ENCODE data around the gene MRPL22. TPM values are rescaled to one million over a fixed set of nuclear protein-coding genes. Genes with fewer than 3 reads are reported as not detected.
"Not testable (repeated sequence)": the region's sequence is repeated elsewhere in the genome, so short reads cannot be mapped to it uniquely, and the experiment has no call there.

The MRPL22 gene
- total and polyA plus RNA-seq, 4 donors = 26.9 to 88.0 (median 37.6) TPM

DNA sequence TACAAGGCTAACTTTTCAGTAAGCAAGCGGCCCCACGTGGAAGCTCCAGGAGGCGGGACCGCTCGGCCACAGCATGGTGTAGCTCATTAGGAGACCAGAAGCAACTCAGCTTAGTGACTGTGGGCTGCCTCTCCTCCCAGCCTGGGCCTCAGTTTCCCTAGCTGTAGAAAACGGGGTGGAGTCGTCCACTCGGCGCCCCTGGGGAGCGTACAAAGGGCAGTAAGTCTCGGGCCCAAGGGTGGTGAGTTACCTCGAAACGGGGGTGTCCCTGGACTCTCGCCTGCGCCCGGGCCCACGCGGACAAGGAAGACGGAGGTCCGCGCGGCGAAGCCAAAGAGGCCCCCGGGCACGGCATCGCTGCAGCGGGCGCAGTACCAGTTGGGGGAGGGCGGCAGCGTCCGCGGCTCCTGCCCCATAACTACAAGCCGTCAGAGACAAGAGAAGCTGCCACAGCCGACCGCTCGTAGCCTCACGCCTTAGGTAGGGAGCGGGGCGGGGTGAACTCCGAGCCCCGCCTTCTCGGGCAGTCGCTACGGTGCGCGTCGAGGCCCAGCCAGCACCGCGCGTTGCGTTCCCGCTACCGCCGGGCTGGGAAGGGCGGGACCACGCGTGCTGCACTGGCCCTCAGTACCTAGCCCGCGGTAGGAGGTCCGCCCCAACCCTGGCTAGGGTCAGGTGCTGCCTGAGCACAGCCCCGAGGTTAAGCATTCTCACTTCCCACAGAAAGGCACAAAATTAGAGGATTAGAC, 3.0 kb upstream of the MRPL22 start, which contains the start of gene GEMIN5:
Gene GEMIN5 (minus strand): TSS at position 494 of the 749 bp plus-strand sequence. CDS start 78 bp downstream, at position 416.
- H3K4me3 ChIP-seq = peak within 1 kb of the TSS; percentile 93
- peak within 1 kb of the TSS; percentile 51 to 78 for H3K9ac ChIP-seq (ENCODE audit: insufficient read depth in 1 of 2, low read length in 2 of 2)
- ATAC-seq (ENCODE audit: insufficient read depth, low FRiP score) (peak; percentile 95), DNase-seq (peak; percentile 86 to 93 (median 88))
- peaks cover 0 to 26% (median 6%) of the 10 kb centered on the region in 5 donors for H3K4me1 ChIP-seq (ENCODE audit: control insufficient read depth in 5 of 5, insufficient read depth in 5 of 5, low read length in 5 of 5)
- WGBS, 2 donors = 0 to 1% methylated on average over 61 of the region's 61 CpGs
- no peaks in the 10 kb centered on the region for H3K9me3 ChIP-seq (ENCODE audit: control insufficient read depth in 4 of 4, insufficient read depth in 3 of 4, low read length in 3 of 4)
- TF ChIP-seq, protein P1, sequence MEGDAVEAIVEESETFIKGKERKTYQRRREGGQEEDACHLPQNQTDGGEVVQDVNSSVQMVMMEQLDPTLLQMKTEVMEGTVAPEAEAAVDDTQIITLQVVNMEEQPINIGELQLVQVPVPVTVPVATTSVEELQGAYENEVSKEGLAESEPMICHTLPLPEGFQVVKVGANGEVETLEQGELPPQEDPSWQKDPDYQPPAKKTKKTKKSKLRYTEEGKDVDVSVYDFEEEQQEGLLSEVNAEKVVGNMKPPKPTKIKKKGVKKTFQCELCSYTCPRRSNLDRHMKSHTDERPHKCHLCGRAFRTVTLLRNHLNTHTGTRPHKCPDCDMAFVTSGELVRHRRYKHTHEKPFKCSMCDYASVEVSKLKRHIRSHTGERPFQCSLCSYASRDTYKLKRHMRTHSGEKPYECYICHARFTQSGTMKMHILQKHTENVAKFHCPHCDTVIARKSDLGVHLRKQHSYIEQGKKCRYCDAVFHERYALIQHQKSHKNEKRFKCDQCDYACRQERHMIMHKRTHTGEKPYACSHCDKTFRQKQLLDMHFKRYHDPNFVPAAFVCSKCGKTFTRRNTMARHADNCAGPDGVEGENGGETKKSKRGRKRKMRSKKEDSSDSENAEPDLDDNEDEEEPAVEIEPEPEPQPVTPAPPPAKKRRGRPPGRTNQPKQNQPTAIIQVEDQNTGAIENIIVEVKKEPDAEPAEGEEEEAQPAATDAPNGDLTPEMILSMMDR (IDR thresholded peaks at IDR 0.05; ENCODE audit: control extremely low read depth, extremely low read depth) = no peak
- peak within 1 kb of the TSS; percentile 66 to 75 for H3K27ac ChIP-seq (ENCODE audit: low read depth in 1 of 2, low read length in 1 of 2)
- no peaks in the 10 kb centered on the region for H3K27me3 ChIP-seq (ENCODE audit: control insufficient read depth in 3 of 3, insufficient read depth in 3 of 3, low read length in 2 of 3)
- peaks cover 0 to 9% (median 3%) of the 10 kb centered on the region in 4 donors for H3K36me3 ChIP-seq (ENCODE audit: control insufficient read depth in 4 of 4, insufficient read depth in 4 of 4, low read length in 4 of 4)

DNA sequence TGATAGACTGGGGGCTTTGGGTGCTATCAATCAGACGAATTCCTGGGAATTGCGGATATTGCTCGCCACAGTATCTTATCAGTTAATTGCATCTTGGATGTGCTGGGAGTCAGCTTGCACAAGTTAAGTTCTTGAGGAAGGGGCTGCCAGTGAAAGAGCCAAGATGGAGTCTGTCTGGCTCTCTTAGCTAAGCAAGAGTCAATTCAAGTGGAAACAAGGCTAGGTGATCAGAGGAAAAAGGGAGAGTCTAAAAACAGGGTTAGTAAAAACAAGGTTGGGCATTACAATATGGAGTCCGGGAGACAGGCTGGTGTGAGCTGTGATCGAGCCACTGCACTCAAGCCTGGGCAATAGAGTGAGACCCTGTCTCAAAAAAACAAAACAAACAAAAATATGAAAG, 1.5 kb upstream of the MRPL22 start:
- H3K9ac ChIP-seq (ENCODE audit: insufficient read depth in 1 of 2, low read length in 2 of 2); H3K27me3 ChIP-seq (ENCODE audit: control insufficient read depth in 3 of 3, insufficient read depth in 3 of 3, low read length in 2 of 3); ATAC-seq (ENCODE audit: insufficient read depth, low FRiP score); H3K4me3 ChIP-seq; DNase-seq; H3K27ac ChIP-seq (ENCODE audit: low read depth in 1 of 2, low read length in 1 of 2); H3K9me3 ChIP-seq (ENCODE audit: control insufficient read depth in 4 of 4, insufficient read depth in 3 of 4, low read length in 3 of 4): not testable (repeated sequence)
- WGBS, 2 donors = 90 to 94% methylated on average over 5 of the region's 5 CpGs
- Histone ChIP-seq H3K4me1 (ENCODE audit: control insufficient read depth in 5 of 5, insufficient read depth in 5 of 5, low read length in 5 of 5) (peaks cover 0 to 29% (median 6%) of the 10 kb centered on the region in 5 donors), H3K36me3 (ENCODE audit: control insufficient read depth in 4 of 4, insufficient read depth in 4 of 4, low read length in 4 of 4) (peaks cover 0 to 12% (median 3%) of the 10 kb centered on the region in 4 donors)

DNA sequence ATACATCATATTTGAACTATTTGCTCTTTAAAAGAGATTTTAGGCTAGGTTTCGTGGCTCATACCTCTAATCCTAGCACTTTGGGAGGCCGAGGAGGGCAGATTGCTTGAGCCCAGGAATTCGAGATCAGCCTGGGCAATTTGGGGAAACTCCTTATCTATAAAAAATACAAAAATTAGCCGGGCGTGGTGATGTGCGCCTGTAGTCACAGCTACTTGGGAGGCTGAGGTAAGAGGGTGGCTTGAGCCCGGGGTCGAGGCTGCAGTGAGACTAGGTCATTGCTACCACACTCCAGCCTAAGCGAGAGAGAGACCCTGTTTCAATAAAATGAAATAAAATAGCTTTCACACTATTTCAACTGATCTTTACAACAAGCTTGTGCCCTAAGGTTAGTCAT, 500 bp upstream of the MRPL22 start:
- ATAC-seq (ENCODE audit: insufficient read depth, low FRiP score) (no peak), DNase-seq (no peak)
- Histone ChIP-seq H3K27me3 (ENCODE audit: control insufficient read depth in 3 of 3, insufficient read depth in 3 of 3, low read length in 2 of 3) (no peaks in the 10 kb centered on the region), H3K27ac (ENCODE audit: low read depth in 1 of 2, low read length in 1 of 2) (peak overlapping the region; percentile 70 to 79), H3K36me3 (ENCODE audit: control insufficient read depth in 4 of 4, insufficient read depth in 4 of 4, low read length in 4 of 4) (peaks cover 0 to 7% (median 2%) of the 10 kb centered on the region in 4 donors), H3K4me3 (no peak overlapping the region), H3K4me1 (ENCODE audit: control insufficient read depth in 5 of 5, insufficient read depth in 5 of 5, low read length in 5 of 5) (peaks cover 0 to 29% (median 6%) of the 10 kb centered on the region in 5 donors), H3K9me3 (ENCODE audit: control insufficient read depth in 4 of 4, insufficient read depth in 3 of 4, low read length in 3 of 4) (no peaks in the 10 kb centered on the region), H3K9ac (ENCODE audit: insufficient read depth in 1 of 2, low read length in 2 of 2) (peak overlapping the region; percentile 85 to 97)
- WGBS, 2 donors = 88 to 89% methylated on average over 9 of the region's 9 CpGs
- TF ChIP-seq, protein P1 (IDR thresholded peaks at IDR 0.05; ENCODE audit: control extremely low read depth, extremely low read depth) = no peak

DNA sequence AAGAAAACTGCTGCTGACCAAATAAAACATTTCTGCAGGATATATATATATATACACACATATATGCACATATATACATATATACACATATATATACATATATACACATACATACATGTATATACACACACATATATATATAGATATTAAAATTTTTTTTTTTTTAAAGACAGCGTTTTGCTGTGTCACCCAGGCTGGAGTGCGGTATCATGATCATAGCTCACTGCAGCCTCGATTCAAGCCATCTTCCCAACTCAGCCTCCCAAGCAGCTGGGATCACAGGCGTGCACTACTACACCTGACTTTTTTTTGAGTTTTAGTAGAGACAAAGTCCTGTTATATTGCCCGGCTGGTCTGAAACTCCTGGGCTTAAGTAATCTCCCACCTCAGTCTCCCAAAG, 2.7 kb downstream of the MRPL22 start:
- ATAC-seq (ENCODE audit: insufficient read depth, low FRiP score) = no peak

More for the DNA sequence above, 2.7 kb downstream of the MRPL22 start:
- peaks cover 0 to 20% (median 5%) of the 10 kb centered on the region in 5 donors for H3K4me1 ChIP-seq (ENCODE audit: control insufficient read depth in 5 of 5, insufficient read depth in 5 of 5, low read length in 5 of 5)
- H3K36me3 ChIP-seq (ENCODE audit: control insufficient read depth in 4 of 4, insufficient read depth in 4 of 4, low read length in 4 of 4) = peaks cover 0 to 3% (median 1%) of the 10 kb centered on the region in 4 donors
- H3K9me3 ChIP-seq (ENCODE audit: control insufficient read depth in 4 of 4, insufficient read depth in 3 of 4, low read length in 3 of 4) = no peaks in the 10 kb centered on the region
- WGBS, 2 donors = 88 to 93% methylated on average over 5 of the region's 5 CpGs
- no peak overlapping the region for H3K9ac ChIP-seq (ENCODE audit: insufficient read depth in 1 of 2, low read length in 2 of 2)
- no peak for DNase-seq
- TF ChIP-seq, protein P1 (IDR thresholded peaks at IDR 0.05; ENCODE audit: control extremely low read depth, extremely low read depth) = no peak
- H3K27ac ChIP-seq (ENCODE audit: low read depth in 1 of 2, low read length in 1 of 2) = no peak overlapping the region
- no peak overlapping the region for H3K4me3 ChIP-seq
- H3K27me3 ChIP-seq (ENCODE audit: control insufficient read depth in 3 of 3, insufficient read depth in 3 of 3, low read length in 2 of 3) = no peaks in the 10 kb centered on the region
